Fibroblast of lung (primary cell): ENCODE data around the gene OPA3. TPM values are rescaled to one million over a fixed set of nuclear protein-coding genes. Genes with fewer than 3 reads are reported as not detected.

Experiments used
- DNase-seq, 2 donors: peaks; one replicate each; pipeline versions ENCODE4 v3.0.0 to v3.0.0-alpha.2; 2010; ENCODE audit warnings: low read depth in 2 of 2
- H2AFZ ChIP-seq: 2 replicates; pipeline ENCODE4 v1.5.1; 2012; ENCODE audit warnings: low read length, control low read depth, inconsistent platforms
- H3K27ac ChIP-seq: 2 replicates; pipeline ENCODE4 v1.5.1; 2011; ENCODE audit warnings: low read length, control low read depth; ENCODE audit not compliant: insufficient read depth
- H3K27me3 ChIP-seq: 2 replicates; pipeline ENCODE4 v1.5.1; 2011; ENCODE audit warnings: mild to moderate bottlenecking, low read length; ENCODE audit not compliant: control insufficient read depth, insufficient read depth
- H3K36me3 ChIP-seq: 2 replicates; pipeline ENCODE4 v1.5.1; 2011; ENCODE audit warnings: low read length; ENCODE audit not compliant: control insufficient read depth, insufficient read depth
- H3K4me1 ChIP-seq: 2 replicates; pipeline ENCODE4 v1.5.1; 2011; ENCODE audit warnings: low read length; ENCODE audit not compliant: control insufficient read depth, insufficient read depth; ENCODE audit errors: extremely low read depth
- H3K4me2 ChIP-seq: 2 replicates; pipeline ENCODE4 v1.5.1; 2011; ENCODE audit warnings: low read length, control low read depth; ENCODE audit not compliant: insufficient read depth; ENCODE audit errors: extremely low read depth
- H3K4me3 ChIP-seq, 4 experiments: fragments of 200-600 bp in 1 of 4; sonication (generic) in 1 of 4; replicated peaks in 1 of 4; 2 replicates each; pipeline ENCODE4 v1.5.1; 2011 to 2016; ENCODE audit warnings: low read length in 4 of 4, low read depth in 3 of 4, mild to moderate bottlenecking in 3 of 4, control low read depth in 2 of 4, inconsistent platforms in 1 of 4, mixed read lengths in 1 of 4; ENCODE audit not compliant: insufficient read depth in 1 of 4; ENCODE audit errors: control extremely low read depth in 1 of 4
- H3K79me2 ChIP-seq: 2 replicates; pipeline ENCODE4 v1.5.1; 2012; ENCODE audit warnings: mild to moderate bottlenecking, low read length, inconsistent platforms; ENCODE audit not compliant: control insufficient read depth, insufficient read depth
- H3K9ac ChIP-seq: 2 replicates; pipeline ENCODE4 v1.5.1; 2011; ENCODE audit warnings: mild to moderate bottlenecking, low read length, control low read depth; ENCODE audit not compliant: insufficient read depth
- H3K9me3 ChIP-seq: 2 replicates; pipeline ENCODE4 v1.5.1; 2012; ENCODE audit warnings: low read depth, low read length; ENCODE audit not compliant: control insufficient read depth, insufficient read depth
- H4K20me1 ChIP-seq: 2 replicates; pipeline ENCODE4 v1.5.1; 2011; ENCODE audit warnings: low read length; ENCODE audit not compliant: control insufficient read depth, insufficient read depth; ENCODE audit errors: extremely low read depth
- CTCF ChIP-seq, 2 donors: IDR thresholded peaks in 1 of 2; conservative IDR thresholded peaks in 1 of 2; 1 replicate in 1 of 2; 2 replicates in 1 of 2; pipeline ENCODE4 v1.5.1; 2011 to 2012; ENCODE audit warnings: low read length in 2 of 2, control low read depth in 1 of 2, inconsistent platforms in 1 of 2, low read depth in 1 of 2, mild to moderate bottlenecking in 1 of 2
- EZH2 ChIP-seq: IDR thresholded peaks from 2 replicates; pipeline ENCODE4 v1.5.1; 2012; ENCODE audit warnings: low read length, control low read depth, mild to moderate bottlenecking; ENCODE audit errors: missing control alignments
- polyA plus RNA-seq, 2 donors: library from polyadenylated mRNA; depleted of rRNA in 1 of 2; stranded (reverse) in 1 of 2; unstranded in 1 of 2; fragments of >200 nt; gene quantifications; 2 replicates each; pipeline ENCODE4 v1.2.1, GENCODE V29; 2011 to 2012; ENCODE audit warnings: missing spikeins in 1 of 2
- total RNA-seq: library from RNA; depleted of rRNA; stranded (reverse); fragments of >200 nt; gene quantifications from 2 replicates; pipeline ENCODE4 v1.2.1, GENCODE V29; 2014

Gene OPA3
- total and polyA plus RNA-seq, 2 donors (not counting 1 experiment from before 2014, with no cell fraction given), result 3.8 to 8.3 TPM

- Histone ChIP-seq H3K4me3 (peak overlapping the region in 2 of 4 experiments; percentile 14 to 17), H2AFZ (no peak overlapping the region), H3K9ac (no peak overlapping the region), H3K36me3 (no peaks in the 10 kb centered on the region), H3K4me1 (peaks cover 9% of the 10 kb centered on the region), H4K20me1 (no peaks in the 10 kb centered on the region), H3K79me2 (no peaks in the 10 kb centered on the region), H3K9me3 (no peaks in the 10 kb centered on the region), H3K27me3 (no peaks in the 10 kb centered on the region), H3K4me2 (peak overlapping the region; percentile 51), H3K27ac (no peak overlapping the region)
- DNase-seq, result no peak
- TF ChIP-seq EZH2 (no peak), CTCF (conservative IDR thresholded peaks at IDR 0.05 in 1 of 2, IDR thresholded peaks at IDR 0.05 in 1 of 2; ENCODE audit: low read depth in 1 of 2, low read length in 2 of 2) (no peak)
Measured at GRCh38 chr19:45499196-45500180, 85.1 kb downstream of the OPA3 start.

- Histone ChIP-seq H3K79me2 (no peaks in the 10 kb centered on the region), H3K36me3 (no peaks in the 10 kb centered on the region), H3K4me3 (peak within 1 kb of the TSS; percentile 15 to 60 (median 42)), H3K9me3 (no peaks in the 10 kb centered on the region), H2AFZ (peak within 1 kb of the TSS; percentile 79), H3K4me2 (peak within 1 kb of the TSS; percentile 75), H3K4me1 (peaks cover 9% of the 10 kb centered on the region), H4K20me1 (no peaks in the 10 kb centered on the region), H3K27me3 (no peaks in the 10 kb centered on the region), H3K9ac (no peak within 1 kb of the TSS), H3K27ac (no peak within 1 kb of the TSS)
- no peak for TF ChIP-seq CTCF (conservative IDR thresholded peaks at IDR 0.05 in 1 of 2, IDR thresholded peaks at IDR 0.05 in 1 of 2; ENCODE audit: low read depth in 1 of 2, low read length in 2 of 2)
- no peak for TF ChIP-seq EZH2
- DNase-seq, result no peak
Measured at GRCh38 chr19:45498411-45499195, 86.0 kb downstream of the OPA3 start, which contains the start of gene PPM1N. Gene PPM1N (plus strand): TSS chr19:45498443. CDS start chr19:45498473, 30 bp downstream.

GRCh38 chr19:45497791-45498190 is 86.8 kb downstream of the OPA3 start:
- H2AFZ ChIP-seq, result no peak overlapping the region

More at GRCh38 chr19:45497791-45498190, 86.8 kb downstream of the OPA3 start:
- Histone ChIP-seq H3K9ac (no peak overlapping the region), H3K79me2 (no peaks in the 10 kb centered on the region), H3K4me3 (no peak overlapping the region), H3K4me2 (peak overlapping the region; percentile 5), H3K9me3 (no peaks in the 10 kb centered on the region), H3K36me3 (no peaks in the 10 kb centered on the region), H3K27me3 (no peaks in the 10 kb centered on the region), H3K27ac (no peak overlapping the region), H3K4me1 (peaks cover 9% of the 10 kb centered on the region), H4K20me1 (no peaks in the 10 kb centered on the region)
- TF ChIP-seq EZH2, result no peak
- TF ChIP-seq CTCF (conservative IDR thresholded peaks at IDR 0.05 in 1 of 2, IDR thresholded peaks at IDR 0.05 in 1 of 2; ENCODE audit: low read depth in 1 of 2, low read length in 2 of 2), result no peak
- no peak for DNase-seq
